ENCODE data around the gene SH2D2A.

DNA sequence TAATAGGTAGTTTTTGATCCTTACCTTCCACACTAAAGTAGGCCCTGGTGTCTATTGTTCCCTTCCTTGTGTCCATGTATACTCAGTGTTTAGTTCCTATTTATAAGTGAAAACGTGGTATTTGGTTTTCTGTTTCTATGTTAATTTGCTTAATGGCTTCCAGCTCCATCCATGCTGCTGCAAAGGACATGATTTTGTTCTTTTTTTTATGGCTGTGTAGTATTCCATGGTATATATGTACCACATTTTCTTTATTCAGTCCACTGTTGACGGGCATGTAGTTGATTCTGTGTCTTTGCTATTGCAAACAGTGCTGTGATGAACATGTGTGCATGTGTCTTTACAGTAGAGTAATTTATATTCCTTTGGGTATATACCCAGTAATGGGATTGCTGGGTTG, 28.5 kb downstream of the SH2D2A start:
- TF ChIP-seq, protein P1, sequence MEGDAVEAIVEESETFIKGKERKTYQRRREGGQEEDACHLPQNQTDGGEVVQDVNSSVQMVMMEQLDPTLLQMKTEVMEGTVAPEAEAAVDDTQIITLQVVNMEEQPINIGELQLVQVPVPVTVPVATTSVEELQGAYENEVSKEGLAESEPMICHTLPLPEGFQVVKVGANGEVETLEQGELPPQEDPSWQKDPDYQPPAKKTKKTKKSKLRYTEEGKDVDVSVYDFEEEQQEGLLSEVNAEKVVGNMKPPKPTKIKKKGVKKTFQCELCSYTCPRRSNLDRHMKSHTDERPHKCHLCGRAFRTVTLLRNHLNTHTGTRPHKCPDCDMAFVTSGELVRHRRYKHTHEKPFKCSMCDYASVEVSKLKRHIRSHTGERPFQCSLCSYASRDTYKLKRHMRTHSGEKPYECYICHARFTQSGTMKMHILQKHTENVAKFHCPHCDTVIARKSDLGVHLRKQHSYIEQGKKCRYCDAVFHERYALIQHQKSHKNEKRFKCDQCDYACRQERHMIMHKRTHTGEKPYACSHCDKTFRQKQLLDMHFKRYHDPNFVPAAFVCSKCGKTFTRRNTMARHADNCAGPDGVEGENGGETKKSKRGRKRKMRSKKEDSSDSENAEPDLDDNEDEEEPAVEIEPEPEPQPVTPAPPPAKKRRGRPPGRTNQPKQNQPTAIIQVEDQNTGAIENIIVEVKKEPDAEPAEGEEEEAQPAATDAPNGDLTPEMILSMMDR (IDR thresholded peaks at IDR 0.05) = no peak
- no peak for TF ChIP-seq POLR2A (IDR thresholded peaks at IDR 0.05)

All from Peyer's patch (tissue), 4 donors.